Islet precursor cell (in vitro differentiated cells): ENCODE measurements around the gene NDUFS1.
"Not testable (repeated sequence)": the region's sequence is repeated elsewhere in the genome, so short reads cannot be mapped to it uniquely, and the experiment has no call there.

ENCODE experiments used
- DNase-seq: peaks from one replicate; pipeline ENCODE4 v3.0.0-alpha.2; 2018

NDUFS1 gene

DNA sequence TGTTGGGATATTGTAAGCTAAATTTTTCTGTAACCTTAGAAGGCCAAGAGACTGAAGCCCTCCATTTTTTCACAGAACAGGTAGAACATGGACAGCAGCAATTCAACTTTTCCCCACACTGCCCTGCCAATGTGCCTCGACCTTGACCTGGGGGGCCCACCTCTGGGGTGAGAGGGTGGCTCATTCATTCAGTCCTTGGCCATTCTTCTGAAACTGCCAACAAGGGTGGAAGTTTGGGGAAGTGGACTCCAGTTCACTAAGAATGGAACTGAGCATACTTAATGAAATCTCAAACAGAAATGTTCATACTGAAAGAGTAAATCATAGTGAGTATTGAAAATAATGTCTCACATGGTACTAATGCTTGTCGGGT lies 1.5 kb upstream of the NDUFS1 start:
- no peak for DNase-seq

DNA sequence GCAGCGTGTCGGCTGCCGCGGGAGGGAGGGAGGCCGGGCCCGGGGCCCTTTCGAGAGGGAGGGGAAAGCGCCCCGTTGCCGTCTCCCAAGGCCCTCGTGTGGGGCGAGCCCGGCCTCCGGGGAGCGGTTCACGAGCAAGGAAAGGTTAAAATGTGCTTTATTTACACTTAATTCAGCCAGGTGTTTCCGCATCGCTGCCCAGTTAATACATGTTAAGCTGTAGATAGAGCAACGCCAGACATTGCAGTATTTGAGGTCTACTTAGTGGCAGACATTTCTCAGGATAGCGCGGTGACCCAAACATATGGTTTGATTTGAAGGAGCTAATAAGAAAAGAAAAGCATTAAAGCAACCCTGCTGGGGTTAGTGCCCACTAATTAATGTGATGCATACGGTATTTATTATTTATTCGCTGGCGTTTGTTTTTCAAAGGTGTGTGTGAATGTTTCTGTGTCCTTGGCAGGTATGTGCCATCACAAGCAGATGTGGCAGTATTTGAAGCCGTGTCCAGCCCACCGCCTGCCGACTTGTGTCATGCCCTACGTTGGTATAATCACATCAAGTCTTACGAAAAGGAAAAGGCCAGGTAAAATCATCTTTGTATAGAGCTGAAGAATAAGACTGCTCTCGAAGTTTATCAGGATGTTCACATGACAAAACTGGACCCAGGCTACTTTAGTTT lies 1.0 kb upstream of the NDUFS1 start:
- DNase-seq, result no peak

DNA sequence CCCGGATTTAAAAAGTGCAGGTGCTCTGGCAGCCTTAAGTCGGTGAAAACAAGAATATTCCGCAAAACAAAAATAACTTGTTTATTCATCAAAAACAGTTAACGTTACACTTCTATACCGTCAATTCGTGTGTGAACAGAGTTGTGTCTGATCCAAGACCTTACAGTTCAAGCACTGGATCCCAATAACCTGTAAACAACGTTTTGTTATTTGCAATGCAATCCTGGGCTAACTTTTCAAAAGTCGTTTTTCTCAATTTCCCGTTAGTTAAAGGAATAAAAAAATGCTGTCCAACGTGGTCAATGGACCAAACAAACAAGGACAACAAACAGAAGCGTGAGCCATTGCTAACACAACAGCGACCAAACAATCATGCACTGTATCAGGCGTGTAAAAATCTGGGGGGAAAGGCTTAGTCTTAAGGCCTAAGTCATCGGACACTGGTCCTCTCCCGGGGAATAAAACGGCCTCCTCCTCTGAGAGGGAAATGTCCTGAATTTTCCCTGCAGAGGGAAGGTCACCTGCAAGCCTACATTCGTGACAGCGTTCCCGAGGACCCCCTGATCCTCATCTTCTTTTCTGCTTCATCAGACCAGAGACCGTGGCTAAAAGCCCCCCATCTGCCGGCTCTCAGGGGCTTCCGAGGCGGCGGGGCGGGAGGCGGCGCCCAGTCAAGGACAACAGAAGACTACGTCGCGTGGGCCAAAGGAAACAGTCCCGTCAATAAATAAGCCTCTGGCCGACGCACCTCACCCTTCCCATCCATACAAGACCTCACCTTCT lies 490 bp downstream of the NDUFS1 start:
- no peak for DNase-seq

DNA sequence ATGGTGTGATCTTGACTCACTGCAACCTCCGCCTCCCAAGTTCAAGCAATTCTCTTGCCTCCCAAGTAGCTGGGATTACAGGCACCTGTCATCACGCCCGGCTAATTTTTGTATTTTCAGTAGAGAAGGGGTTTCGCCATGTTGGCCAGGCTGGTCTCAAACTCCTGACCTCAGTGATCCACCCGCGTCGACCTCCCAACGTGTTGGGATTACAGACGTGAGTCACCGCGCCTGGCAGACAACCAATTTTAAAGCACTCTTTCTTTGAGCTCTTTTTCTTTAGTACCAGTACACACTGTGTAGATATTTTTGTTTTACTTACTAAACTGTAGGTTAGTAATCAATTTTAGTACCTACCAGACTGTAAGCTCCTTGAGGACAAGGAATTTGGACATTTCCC lies 2.2 kb downstream of the NDUFS1 start:
- DNase-seq, result not testable (repeated sequence)

DNA sequence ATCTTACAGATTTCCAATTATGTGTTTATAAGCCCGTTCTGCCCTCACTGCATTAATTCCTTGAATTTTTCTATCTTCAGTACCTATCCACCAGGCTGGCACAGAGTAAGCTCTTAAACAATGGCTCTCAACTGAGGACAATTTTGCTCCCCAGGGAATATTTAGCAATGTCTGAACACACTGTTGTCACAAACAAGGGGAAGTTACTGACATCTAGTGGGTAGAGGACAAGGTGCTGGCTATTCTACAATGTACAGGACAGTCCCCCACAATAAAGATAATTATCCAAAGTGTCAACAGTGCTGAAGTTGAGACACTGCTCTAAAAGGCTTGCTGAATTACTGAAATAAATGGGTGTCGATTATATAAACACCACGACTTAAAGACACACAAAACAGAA lies 5.0 kb downstream of the NDUFS1 start:
- no peak for DNase-seq

DNA sequence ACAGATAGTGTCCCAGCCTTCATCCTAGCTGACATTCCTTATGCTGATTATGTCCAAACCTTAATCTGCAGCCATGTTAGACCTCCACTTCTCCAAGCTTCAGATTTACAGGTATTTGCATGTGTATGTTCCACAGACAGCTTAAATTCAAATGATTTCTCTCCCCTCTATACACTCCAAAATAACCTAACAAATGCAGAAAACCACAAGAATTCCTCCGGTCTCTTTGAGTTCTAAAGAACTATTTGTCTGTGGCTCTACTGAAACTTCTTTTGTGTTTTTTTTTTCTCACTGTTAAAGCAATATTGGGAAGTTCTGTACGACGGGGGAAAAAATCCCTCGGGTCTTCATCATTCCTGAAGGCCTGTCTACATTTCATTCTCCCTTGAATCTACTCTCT lies 8.6 kb downstream of the NDUFS1 start:
- DNase-seq, result no peak

DNA sequence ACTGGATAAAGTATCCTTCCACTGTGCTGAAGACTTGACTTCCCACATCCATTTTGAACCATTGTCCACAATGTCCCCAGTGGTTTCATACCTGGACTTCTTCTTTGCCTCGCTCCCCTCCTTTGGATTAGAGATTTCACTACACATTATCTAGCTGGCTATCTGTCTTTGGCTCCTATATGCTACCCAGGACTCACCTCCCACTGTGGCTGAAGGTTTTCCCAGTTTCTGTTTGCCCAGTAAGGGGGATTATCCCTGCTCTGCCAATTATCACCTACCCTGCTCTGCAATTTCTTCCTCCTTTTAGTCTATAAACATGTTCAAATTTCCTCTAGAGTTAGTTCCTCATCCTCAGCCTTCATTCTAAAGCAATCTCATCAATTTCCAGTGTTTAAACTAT lies 9.1 kb downstream of the NDUFS1 start:
- no peak for DNase-seq

DNA sequence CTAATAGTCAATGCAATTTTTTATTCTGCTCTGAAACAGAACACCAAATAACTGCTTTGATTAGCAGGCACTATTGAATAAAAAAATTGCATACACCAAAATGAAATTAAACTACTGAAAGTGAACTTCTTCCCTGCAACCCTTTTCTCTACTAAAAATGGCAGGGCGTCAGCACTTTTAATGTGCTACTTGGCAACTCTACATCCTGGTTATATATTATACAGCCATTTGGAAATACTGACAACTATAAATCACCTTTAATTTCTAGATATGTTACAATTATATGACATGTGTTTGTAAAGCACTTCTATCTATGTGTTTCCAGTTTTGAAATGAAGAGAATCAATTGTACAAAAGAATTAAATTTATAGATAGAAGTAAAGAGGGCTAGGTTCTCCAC lies 9.9 kb downstream of the NDUFS1 start:
- no peak for DNase-seq

DNA sequence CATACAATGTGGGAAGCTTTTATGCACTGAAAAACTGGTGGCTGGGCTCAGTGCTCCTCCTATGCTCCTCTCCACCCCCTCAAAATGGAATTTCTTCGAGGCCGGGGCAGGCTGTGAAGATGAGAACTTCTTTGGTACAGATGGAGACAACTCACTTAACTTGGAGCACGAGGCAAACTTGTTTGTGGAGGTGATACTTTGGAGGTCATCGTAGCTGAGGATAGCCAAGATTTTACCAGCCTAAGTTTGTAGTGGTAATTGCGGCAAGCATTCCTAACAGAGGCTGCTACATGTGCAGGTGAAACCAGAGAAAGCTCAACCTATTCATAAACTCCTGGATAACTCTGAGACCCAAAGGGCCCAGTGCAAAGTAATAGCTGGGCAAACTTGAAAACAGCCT lies 13.6 kb downstream of the NDUFS1 start:
- no peak for DNase-seq

DNA sequence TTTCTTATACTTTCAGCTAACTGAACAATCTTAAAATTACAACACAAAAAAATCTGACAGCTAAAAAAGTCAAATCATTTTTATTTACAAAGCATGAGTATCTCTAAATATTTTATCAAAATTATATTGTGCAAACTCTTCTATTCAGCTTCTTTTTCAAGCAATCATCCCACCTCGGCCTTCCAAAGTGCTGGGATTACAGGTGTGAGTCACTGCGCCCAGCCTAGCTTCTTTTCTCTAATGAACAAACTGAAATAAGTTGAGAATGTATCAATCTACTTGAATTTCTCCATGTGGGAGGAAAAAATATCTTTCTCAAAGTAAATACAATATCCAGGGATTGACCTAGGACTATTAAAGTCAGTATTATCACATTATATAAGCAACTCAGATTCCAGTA lies 14.9 kb downstream of the NDUFS1 start:
- no peak for DNase-seq

DNA sequence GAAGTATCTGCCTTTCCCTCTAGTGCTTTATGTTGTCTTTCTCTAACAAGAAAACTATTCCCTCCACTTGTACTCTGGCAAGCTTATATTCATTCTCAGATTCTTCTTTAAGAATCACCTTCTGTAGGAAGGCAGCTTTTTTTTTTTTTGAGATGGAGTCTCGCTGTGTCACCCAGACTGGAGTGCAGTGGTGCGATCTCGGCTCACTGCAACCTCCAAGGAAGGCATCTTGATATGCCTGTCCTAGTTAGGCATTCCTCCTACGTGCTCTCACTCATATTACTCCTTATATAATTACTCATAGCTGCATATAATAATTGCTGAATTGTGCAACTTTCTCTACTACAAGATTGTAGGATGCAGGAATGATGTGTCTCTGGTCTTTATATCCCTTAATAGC lies 15.8 kb downstream of the NDUFS1 start:
- no peak for DNase-seq

DNA sequence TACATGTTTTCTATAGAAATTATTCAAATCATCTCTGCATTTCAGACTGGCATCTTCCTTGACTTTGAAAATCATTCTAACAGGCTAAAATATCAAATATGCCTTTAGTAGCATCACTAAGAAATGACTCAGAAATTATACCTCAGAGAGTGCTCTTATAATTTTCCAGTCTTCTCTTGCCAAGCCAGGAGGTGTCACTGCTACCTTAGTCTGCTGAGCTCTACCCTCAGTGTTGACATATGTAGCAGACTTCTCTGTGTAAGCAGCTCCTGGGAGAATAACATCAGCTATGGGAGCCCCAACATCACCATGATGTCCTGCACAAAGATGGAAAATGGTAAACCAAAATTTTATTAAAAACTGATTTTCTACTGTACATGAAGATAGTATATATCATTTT lies 31.6 kb downstream of the NDUFS1 start:
- no peak for DNase-seq

DNA sequence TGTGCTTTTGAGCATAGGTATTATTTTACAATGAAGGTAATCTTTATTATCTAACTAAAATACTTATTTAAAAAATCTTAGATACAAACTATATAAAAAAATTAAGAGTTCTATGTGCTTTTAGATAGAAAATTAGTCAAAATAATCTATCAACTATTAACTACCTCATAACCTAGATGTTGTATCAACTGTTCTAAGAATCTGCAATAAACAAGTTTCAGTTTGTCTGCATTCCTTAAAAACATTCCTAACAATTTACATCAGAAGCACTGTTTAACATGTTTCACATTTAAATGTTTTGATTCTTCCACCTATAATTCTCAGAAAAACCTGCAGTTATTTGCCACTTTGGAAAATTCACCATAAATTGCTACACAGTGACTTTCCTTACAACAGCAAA lies 33.3 kb downstream of the NDUFS1 start:
- DNase-seq, result no peak

DNA sequence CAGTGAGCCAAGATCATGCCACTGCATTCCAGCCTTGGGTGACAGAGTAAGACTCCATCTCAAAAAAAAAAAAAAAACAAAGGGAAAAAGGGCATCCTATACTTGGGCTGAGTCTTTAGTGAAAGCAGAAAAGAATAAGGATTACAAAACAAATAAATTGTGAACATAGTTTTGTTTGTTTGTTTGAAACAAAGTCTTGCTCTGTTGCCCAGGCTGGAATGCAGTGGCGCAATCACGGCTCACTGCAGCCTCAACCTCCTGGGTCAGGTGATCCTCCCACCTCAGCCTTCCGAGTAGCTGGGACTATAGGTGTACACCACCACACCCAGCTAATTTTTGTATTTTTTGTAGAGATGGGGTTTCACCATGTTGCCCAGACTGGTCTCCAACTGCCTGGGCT lies 36.7 kb downstream of the NDUFS1 start:
- not testable (repeated sequence) for DNase-seq

DNA sequence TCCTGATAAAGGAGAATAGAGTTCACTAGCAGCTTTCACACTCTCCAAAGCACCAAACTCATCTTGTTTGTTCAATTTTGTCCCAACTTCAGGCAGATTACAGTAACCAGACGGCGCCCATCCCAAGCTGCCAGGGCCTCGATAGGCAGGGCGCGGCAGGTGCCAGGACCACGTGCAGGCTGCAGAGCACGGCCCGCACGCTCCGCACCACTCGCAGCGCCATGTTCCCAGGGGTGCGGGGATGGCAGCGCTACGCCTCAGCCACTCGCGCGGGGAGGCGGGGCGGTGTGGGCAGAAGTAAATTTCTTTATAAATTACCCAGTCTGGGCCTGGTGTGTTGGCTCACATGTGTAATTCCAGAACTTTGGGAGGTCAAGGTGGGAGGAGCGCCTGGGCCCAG lies 43.0 kb downstream of the NDUFS1 start:
- DNase-seq, result no peak

DNA sequence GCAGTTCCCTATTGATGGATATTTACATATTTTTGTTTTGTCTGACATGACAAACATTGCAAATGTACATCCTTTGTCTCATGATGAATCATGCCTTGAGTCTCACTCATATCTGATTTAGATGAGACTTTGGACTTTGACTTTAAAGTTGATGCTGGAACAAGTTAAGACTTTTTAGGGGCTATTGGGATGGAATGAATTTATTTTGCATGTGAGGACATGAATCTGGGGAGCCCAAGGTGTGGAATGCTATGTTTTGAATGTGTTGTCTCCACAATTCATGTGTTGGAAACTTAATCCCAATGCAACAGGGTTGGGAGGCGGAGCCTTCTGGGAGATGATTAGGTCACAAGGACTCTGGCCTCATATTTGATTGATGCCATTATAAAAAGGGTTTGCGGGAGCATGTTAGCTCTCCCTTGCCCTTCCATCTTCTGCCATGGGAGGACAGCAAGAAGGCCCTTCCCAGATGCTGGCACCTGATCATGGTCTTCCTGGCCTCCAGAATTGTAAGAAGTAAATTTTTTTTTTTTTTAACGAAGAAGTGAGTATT lies 44.1 kb downstream of the NDUFS1 start:
- no peak for DNase-seq

DNA sequence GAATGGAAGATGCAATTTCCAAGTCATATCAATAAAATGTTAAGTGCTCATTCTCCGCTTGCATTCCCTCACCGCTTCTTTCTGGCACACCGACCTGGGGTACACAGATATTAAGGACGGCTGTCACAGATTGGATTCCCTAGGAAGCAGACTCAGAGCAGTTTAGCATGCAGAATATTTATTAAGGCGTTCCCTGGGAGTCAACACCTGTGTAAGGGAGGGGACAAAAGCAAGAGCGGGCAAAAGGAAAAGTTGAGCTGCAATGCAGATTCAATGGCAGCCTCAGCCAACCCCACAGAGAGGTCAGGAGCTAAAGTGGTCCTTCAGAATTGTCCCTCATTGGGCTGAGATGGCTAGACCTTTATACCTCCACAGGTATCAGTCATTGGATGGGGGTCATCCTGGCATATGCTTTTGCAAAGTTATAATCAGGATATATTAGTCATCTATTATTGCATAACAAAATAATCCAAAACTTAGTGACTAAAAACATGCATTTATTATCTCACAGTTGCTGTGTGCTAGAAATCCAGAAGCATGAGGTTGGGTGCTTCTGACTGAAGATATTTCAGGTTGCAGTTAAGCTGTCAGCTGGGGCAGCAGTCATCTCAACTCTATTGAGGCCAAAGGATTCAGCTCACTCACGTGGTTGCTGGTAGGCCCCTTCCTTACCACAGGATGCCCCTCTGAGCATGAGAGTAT lies 46.2 kb downstream of the NDUFS1 start:
- DNase-seq, result no peak

DNA sequence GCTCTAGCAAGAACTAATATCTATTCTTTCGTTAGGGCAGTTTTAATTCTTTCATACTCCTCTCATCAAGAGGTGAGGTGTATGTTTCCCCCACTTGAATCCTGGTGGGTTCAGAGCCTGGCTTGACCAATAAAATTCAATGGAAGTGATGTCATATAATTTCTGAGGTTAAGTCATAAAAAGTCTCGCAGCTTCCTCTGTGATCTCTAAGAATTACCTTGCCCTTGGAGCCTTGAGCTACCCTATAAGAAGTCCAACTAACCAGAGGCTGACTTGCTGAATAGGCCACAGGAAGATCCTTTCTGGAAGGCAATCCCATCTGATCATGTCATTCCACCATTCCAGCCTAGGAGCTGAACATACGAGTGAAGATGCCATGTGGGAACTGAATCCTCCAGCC lies 47.1 kb downstream of the NDUFS1 start:
- DNase-seq, result no peak

DNA sequence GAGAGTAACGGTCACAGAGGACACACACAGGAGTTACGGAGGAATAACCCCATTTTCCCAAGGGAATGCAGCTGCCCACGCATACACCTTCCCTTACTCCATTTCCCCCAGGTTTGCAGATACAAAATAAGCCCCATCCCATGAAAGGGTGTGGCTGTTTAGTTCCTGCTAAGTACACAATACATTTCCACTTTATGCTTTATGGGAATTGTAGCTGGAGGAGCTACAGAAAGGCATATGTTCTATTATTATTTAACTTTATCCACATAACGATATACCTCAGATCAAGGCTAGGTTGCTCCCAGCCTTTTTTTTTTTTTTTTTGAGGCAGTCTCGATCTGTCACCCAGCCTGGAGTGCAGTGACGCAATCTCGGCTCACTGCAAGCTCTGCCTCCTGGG lies 50.5 kb downstream of the NDUFS1 start:
- no peak for DNase-seq

DNA sequence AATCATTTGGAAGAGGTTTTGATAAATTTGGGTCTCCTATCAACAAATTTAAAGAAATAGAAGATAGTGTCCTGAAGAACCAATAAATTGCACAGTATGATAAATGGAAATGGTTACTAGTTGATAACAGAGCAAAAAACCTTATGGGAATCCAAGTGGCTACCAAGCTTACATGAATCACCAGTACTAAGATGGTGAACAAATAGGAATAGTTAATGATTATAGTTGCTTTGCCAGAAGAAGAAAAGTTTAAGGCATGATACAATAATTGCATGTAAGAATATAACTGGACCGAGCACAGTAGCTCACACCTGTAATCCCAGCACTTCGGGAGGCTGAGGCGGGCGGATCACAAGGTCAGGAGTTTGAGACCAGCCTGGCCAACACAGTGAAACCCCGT lies 53.7 kb downstream of the NDUFS1 start:
- no peak for DNase-seq

DNA sequence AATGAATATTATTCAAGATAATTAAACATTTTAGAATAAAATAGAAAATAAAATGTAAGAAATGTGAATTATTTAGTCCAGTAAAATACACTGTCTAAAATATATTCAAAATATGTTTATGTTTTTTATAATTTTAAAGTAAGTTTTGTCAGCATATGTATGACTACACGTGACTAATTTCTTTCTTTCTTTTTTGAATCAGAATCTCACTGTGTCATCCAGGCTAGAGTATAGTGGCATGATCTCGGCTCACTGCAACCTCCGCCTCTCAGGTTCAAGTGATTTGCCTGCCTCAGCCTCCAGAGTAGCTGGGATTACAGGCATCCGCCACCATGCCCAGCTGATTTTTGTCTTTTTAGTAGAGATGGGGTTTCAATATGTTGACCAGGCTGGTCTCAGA lies 54.2 kb downstream of the NDUFS1 start:
- no peak for DNase-seq

DNA sequence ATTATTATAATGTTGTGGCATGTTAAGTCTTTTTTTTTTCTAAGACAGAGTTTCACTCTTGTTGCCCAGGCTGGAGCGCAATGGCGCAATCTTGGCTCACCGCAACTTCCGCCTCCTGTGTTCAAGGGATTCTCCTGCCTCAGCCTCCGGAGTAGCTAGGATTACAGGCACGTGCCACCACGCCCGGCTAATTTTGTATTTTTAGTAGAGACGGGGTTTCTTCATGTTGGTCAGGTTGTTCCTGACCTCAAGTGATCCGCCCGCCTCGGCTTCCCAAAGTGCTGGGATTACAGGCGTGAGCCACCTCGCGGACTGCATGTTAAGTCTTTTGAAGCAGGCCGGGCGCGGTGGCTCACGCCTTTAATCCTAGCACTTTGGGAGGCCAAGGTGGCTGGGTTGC lies 60.4 kb downstream of the NDUFS1 start:
- DNase-seq, result not testable (repeated sequence)

DNA sequence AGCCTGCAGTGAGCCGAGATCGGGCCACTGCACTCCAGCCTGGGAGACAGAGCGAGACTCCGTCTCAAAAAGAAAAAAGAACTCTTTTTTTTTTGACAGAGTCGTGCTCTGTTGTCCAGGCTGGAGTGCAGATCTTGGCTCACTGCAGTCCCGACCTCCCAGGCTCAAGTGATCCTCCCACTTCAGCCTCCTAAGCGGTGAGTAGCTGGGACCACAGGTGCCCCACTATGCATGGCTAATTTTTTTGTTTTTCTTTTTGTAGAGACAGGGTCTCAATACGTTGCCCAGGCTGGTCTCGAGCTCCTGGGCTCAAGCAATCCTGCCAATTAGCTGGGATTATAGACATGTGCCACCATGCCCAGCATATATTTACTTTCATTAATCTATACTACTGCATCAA lies 60.8 kb downstream of the NDUFS1 start:
- no peak for DNase-seq

DNA sequence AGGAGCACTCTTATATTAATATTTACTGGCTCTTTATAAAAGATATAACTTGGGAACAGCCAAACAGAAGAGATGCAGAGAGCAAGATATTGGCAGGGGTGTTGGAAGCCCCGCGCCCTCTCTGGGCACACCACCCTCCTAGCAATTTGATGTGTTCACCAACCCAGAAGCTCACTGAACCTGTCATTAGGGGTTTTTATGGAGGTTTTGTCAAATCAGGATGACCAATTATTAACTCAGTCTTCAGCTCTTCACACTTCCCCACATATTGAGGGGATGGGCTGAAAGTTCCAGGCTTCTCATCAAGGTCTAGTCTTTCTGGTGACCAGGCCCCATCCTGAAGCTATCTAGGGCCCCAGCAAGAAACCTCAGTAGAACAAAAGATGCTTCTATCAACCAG lies 62.4 kb downstream of the NDUFS1 start:
- no peak for DNase-seq
